Esophagus muscularis mucosa (tissue), 4 donors: ENCODE data around the gene SLC9A1. TPM values are rescaled to one million over a fixed set of nuclear protein-coding genes. Genes with fewer than 3 reads are reported as not detected.

Experiments
- DNase-seq: peaks from one replicate; pipeline ENCODE4 v3.0.0-alpha.2; 2017; ENCODE audit errors: extremely low spot score
- H3K27ac ChIP-seq, 4 donors: fragments of 200-600 bp; sonication (generic); replicated peaks in 1 of 4; 1 replicate in 3 of 4; 2 replicates in 1 of 4; pipeline ENCODE4 v1.5.1; 2016 to 2019; ENCODE audit warnings: mild to moderate bottlenecking in 1 of 4
- H3K27me3 ChIP-seq, 4 donors: fragments of 200-600 bp; sonication (generic); one replicate each; pipeline versions ENCODE4 v1.5.1 to v1.6.0; 2016 to 2019
- H3K36me3 ChIP-seq, 4 donors: fragments of 200-600 bp; sonication (generic); one replicate each; pipeline ENCODE4 v1.5.1; 2016 to 2019
- H3K4me1 ChIP-seq, 4 donors: fragments of 200-600 bp; sonication (generic); one replicate each; pipeline ENCODE4 v1.5.1; 2016 to 2019
- H3K4me3 ChIP-seq, 4 donors: fragments of 200-600 bp; sonication (generic); 1 replicate in 2 of 4; 2 replicates in 2 of 4; pipeline ENCODE4 v1.5.1; 2016 to 2019; ENCODE audit warnings: mild to moderate bottlenecking in 4 of 4, moderate library complexity in 1 of 4
- H3K9me3 ChIP-seq, 4 donors: fragments of 200-600 bp; sonication (generic); 1 replicate in 3 of 4; 2 replicates in 1 of 4; pipeline ENCODE4 v1.5.1; 2016 to 2019
- CTCF ChIP-seq, 3 experiments: fragments of 200-600 bp in 2 of 3; fragments of 450-650 bp in 1 of 3; sonication (generic) in 2 of 3; IDR thresholded peaks; one replicate each; pipeline ENCODE4 v1.5.1; 2017 to 2019; ENCODE audit warnings: antibody characterized with exemption in 3 of 3, mild to moderate bottlenecking in 2 of 3, moderate library complexity in 1 of 3
- EP300 ChIP-seq: sonication (generic); formaldehyde crosslinking; IDR thresholded peaks from one replicate; pipeline ENCODE4 v1.6.1; 2017; ENCODE audit warnings: antibody characterized with exemption
- POLR2A ChIP-seq: fragments of 450-650 bp; IDR thresholded peaks from one replicate; pipeline ENCODE4 v1.6.1; 2017; ENCODE audit warnings: antibody characterized with exemption, moderate library complexity, mild to moderate bottlenecking, low read depth
- POLR2AphosphoS5 ChIP-seq, 2 donors: sonication (generic); formaldehyde crosslinking; IDR thresholded peaks; one replicate each; pipeline ENCODE4 v1.6.1; 2017; ENCODE audit warnings: antibody characterized with exemption in 2 of 2
- WGBS: methylation state at CpG from one replicate; pipeline ENCODE4 v1.1.5; 2018; 5-methylcytosine and 5-hydroxymethylcytosine counted together
- intact Hi-C: fragments of 100-400 bp; cut with DNase I; formaldehyde crosslinking; loops from one replicate; pipeline ENCODE4 v1.15.1; 2023
- total RNA-seq, 4 donors: library from RNA; depleted of rRNA; stranded (reverse); fragments of >200 nt; gene quantifications; one replicate each; pipeline versions ENCODE4 v1.1.0 to v1.2.1, GENCODE V29; 2016

Gene SLC9A1
- total RNA-seq, 4 donors from 2014 or later, result 8.3 to 29.2 (median 11.4) TPM

GRCh38 chr1:27070390-27071048 lies 84.4 kb downstream of the SLC9A1 start:
- Histone ChIP-seq H3K36me3 (no peaks in the 10 kb centered on the region), H3K4me1 (no peaks in the 10 kb centered on the region), H3K9me3 (no peaks in the 10 kb centered on the region), H3K27ac (no peak overlapping the region), H3K4me3 (no peak overlapping the region), H3K27me3 (peaks cover 0 to 6% (median 0%) of the 10 kb centered on the region in 4 donors)
- intact Hi-C loops, result no loop called here
- no peak for TF ChIP-seq POLR2AphosphoS5 (IDR thresholded peaks at IDR 0.05)
- no peak for TF ChIP-seq CTCF (IDR thresholded peaks at IDR 0.05)
- DNase-seq, result no peak
- WGBS, result 69% methylated on average over 10 of the region's 12 CpGs

GRCh38 chr1:27068922-27069321 lies 86.0 kb downstream of the SLC9A1 start:
- Histone ChIP-seq H3K4me3 (no peak overlapping the region), H3K27ac (no peak overlapping the region), H3K36me3 (no peaks in the 10 kb centered on the region), H3K4me1 (no peaks in the 10 kb centered on the region), H3K9me3 (no peaks in the 10 kb centered on the region), H3K27me3 (peaks cover 0 to 6% (median 0%) of the 10 kb centered on the region in 4 donors)
- no peak for TF ChIP-seq POLR2A
- no peak for TF ChIP-seq CTCF (IDR thresholded peaks at IDR 0.05)
- no peak for TF ChIP-seq EP300
- no peak for TF ChIP-seq POLR2AphosphoS5 (IDR thresholded peaks at IDR 0.05)
- WGBS, result 88% methylated on average over 4 of the region's 4 CpGs
- no peak for DNase-seq
- intact Hi-C loops, result no loop called here

GRCh38 chr1:27065999-27066630 lies 88.8 kb downstream of the SLC9A1 start:
- TF ChIP-seq POLR2AphosphoS5 (IDR thresholded peaks at IDR 0.05) (no peak), POLR2A (no peak), EP300 (no peak), CTCF (IDR thresholded peaks at IDR 0.05) (no peak)
- Histone ChIP-seq H3K36me3 (no peaks in the 10 kb centered on the region), H3K4me1 (no peaks in the 10 kb centered on the region), H3K9me3 (no peaks in the 10 kb centered on the region), H3K27ac (no peak overlapping the region), H3K27me3 (peaks cover 0 to 2% (median 0%) of the 10 kb centered on the region in 4 donors), H3K4me3 (no peak overlapping the region)
- intact Hi-C loops, result no loop called here
- DNase-seq, result no peak
- WGBS, result 96% methylated on average over 5 of the region's 5 CpGs

- no peak for TF ChIP-seq POLR2A
- TF ChIP-seq POLR2AphosphoS5 (IDR thresholded peaks at IDR 0.05), result no peak
- TF ChIP-seq CTCF (IDR thresholded peaks at IDR 0.05), result no peak
- TF ChIP-seq EP300, result no peak
- no peak for DNase-seq
- Histone ChIP-seq H3K27ac (no peak overlapping the region), H3K4me3 (no peak overlapping the region), H3K27me3 (no peaks in the 10 kb centered on the region), H3K4me1 (peaks cover 0 to 18% (median 12%) of the 10 kb centered on the region in 4 donors), H3K36me3 (no peaks in the 10 kb centered on the region), H3K9me3 (no peaks in the 10 kb centered on the region)
- 87% methylated on average over 8 of the region's 8 CpGs for WGBS
- intact Hi-C loops, result no loop called here
Observed at GRCh38 chr1:27060891-27061290, 94.0 kb downstream of the SLC9A1 start.
